Adipocyte (in vitro differentiated cells): Measurements from ENCODE around the gene MYRIP.

Source experiments
- DNase-seq: peaks from one replicate; pipeline ENCODE4 v3.0.0-alpha.2; 2015; ENCODE audit warnings: low read depth
- H3K27me3 ChIP-seq: replicated peaks from 2 replicates; pipeline ENCODE4 v1.7.0; 2013; ENCODE audit warnings: mild to moderate bottlenecking, low read length, moderate library complexity; ENCODE audit not compliant: control insufficient read depth, insufficient read depth
- H3K36me3 ChIP-seq: 2 replicates; pipeline ENCODE4 v1.7.0; 2013; ENCODE audit warnings: low read length, mild to moderate bottlenecking, moderate library complexity; ENCODE audit not compliant: control insufficient read depth, insufficient read depth, severe bottlenecking
- H3K4me1 ChIP-seq: 2 replicates; pipeline ENCODE4 v1.7.0; 2013; ENCODE audit warnings: mild to moderate bottlenecking, low read length, moderate library complexity; ENCODE audit not compliant: control insufficient read depth, insufficient read depth
- H3K4me3 ChIP-seq: 2 replicates; pipeline ENCODE4 v1.7.0; 2013; ENCODE audit warnings: mild to moderate bottlenecking, low read length, moderate library complexity
- H3K9ac ChIP-seq: 2 replicates; pipeline ENCODE4 v1.7.0; 2013; ENCODE audit warnings: mild to moderate bottlenecking, low read length, moderate library complexity
- H3K9me3 ChIP-seq: 2 replicates; pipeline ENCODE4 v1.7.0; 2013; ENCODE audit warnings: mild to moderate bottlenecking, low read length, moderate library complexity; ENCODE audit not compliant: control insufficient read depth

Gene MYRIP

GRCh38 chr3:40086890-40087883, 277.8 kb downstream of the MYRIP start:
- Histone ChIP-seq H3K9ac (no peak overlapping the region), H3K36me3 (no peaks in the 10 kb centered on the region), H3K27me3 (no peaks in the 10 kb centered on the region), H3K4me1 (peaks cover 6% of the 10 kb centered on the region), H3K9me3 (no peaks in the 10 kb centered on the region), H3K4me3 (no peak overlapping the region)
- peak; percentile 51 for DNase-seq

GRCh38 chr3:40088527-40089170, 279.2 kb downstream of the MYRIP start:
- Histone ChIP-seq H3K36me3 (no peaks in the 10 kb centered on the region), H3K4me3 (no peak overlapping the region), H3K9me3 (no peaks in the 10 kb centered on the region), H3K9ac (no peak overlapping the region), H3K27me3 (no peaks in the 10 kb centered on the region), H3K4me1 (peaks cover 6% of the 10 kb centered on the region)
- DNase-seq: no peak

- H3K4me1 ChIP-seq: no peaks in the 10 kb centered on the region
- DNase-seq: peak; percentile 28
- H3K36me3 ChIP-seq: no peaks in the 10 kb centered on the region
- H3K4me3 ChIP-seq: no peak overlapping the region
- no peak overlapping the region for H3K9ac ChIP-seq
- H3K27me3 ChIP-seq: no peaks in the 10 kb centered on the region
- peaks cover 9% of the 10 kb centered on the region for H3K9me3 ChIP-seq
Observed at GRCh38 chr3:40096661-40097111, 287.3 kb downstream of the MYRIP start.

GRCh38 chr3:40097131-40098117, 288.0 kb downstream of the MYRIP start:
- no peaks in the 10 kb centered on the region for H3K27me3 ChIP-seq
- no peak overlapping the region for H3K4me3 ChIP-seq
- no peaks in the 10 kb centered on the region for H3K4me1 ChIP-seq
- H3K9ac ChIP-seq: no peak overlapping the region
- no peaks in the 10 kb centered on the region for H3K36me3 ChIP-seq
- peaks cover 15% of the 10 kb centered on the region for H3K9me3 ChIP-seq
- peak; percentile 54 for DNase-seq

DNA sequence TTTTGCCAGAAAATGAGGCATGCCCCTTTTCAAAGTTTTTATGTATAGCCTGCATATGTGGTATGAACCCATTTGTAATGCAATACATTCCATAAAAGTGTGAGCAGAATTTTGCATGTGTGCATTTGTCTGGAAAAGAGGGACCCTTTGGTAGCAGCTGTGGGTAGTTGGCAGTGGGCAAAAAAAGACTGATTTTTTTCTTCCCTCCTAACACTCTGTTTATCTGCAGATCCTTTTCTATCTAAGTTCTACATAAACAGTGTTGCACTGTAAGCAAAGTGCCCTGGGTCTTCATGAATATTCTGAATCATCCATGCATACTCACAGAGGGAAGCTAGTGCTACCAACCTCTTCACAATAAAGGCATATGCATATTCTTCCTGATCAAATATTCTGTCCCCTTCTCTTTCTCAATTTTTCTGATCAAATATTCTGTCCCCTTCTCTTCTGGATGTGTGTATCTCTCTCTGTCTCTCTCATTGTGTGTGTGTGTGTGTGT, 288.9 kb downstream of the MYRIP start:
- peak; percentile 24 for DNase-seq
- Histone ChIP-seq H3K27me3 (no peaks in the 10 kb centered on the region), H3K9me3 (peaks cover 15% of the 10 kb centered on the region), H3K9ac (no peak overlapping the region), H3K4me3 (no peak overlapping the region), H3K36me3 (no peaks in the 10 kb centered on the region), H3K4me1 (no peaks in the 10 kb centered on the region)

DNA sequence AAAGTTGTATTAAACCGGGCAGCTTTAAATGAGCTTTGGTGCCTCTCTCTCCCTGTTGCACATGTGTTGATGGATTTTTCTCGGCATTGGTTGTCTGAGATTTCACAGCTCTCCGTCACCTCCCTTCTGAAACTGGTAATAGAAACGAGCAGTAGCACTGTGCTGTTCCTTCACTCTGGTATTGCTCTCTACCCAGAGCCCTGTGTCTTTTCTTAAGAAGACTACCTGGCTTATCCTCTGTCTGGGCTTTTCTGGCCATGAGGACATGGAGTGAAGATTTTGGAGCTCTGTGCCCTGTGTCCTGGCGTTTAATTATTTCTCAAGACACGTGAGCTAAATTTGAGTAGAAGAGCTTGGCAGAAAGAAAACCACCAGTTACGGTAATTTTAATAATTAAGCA, 290.5 kb downstream of the MYRIP start:
- peaks cover 15% of the 10 kb centered on the region for H3K9me3 ChIP-seq
- H3K36me3 ChIP-seq: no peaks in the 10 kb centered on the region
- DNase-seq: no peak
- H3K4me1 ChIP-seq: no peaks in the 10 kb centered on the region
- no peaks in the 10 kb centered on the region for H3K27me3 ChIP-seq
- no peak overlapping the region for H3K9ac ChIP-seq
- no peak overlapping the region for H3K4me3 ChIP-seq

GRCh38 chr3:40102182-40102581, 292.8 kb downstream of the MYRIP start:
- Histone ChIP-seq H3K27me3 (no peaks in the 10 kb centered on the region), H3K36me3 (no peaks in the 10 kb centered on the region), H3K4me3 (no peak overlapping the region), H3K9me3 (peaks cover 15% of the 10 kb centered on the region), H3K9ac (no peak overlapping the region), H3K4me1 (no peaks in the 10 kb centered on the region)
- no peak for DNase-seq

GRCh38 chr3:40103829-40104228, 294.4 kb downstream of the MYRIP start:
- H3K9me3 ChIP-seq: peaks cover 15% of the 10 kb centered on the region
- H3K4me3 ChIP-seq: no peak overlapping the region
- peaks cover 7% of the 10 kb centered on the region for H3K4me1 ChIP-seq
- no peak for DNase-seq
- no peaks in the 10 kb centered on the region for H3K27me3 ChIP-seq
- no peak overlapping the region for H3K9ac ChIP-seq
- H3K36me3 ChIP-seq: no peaks in the 10 kb centered on the region

DNA sequence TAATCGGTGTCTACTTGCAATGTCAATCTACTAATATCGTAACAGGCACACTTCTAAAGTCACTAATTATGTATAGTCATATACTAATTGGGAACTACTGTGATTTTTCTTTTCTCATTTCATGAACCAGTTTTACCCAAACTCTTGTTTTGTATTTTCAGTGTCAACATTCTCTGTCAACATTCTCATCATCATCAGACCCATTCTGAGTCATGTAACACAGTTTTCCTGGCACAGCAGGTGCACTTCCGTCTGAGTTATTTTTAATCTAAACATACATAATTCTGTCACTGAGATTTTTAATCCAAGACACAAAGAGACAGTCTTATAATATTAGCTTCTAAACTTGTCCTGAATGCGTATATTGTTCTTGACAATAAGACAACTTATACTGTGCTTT, 295.0 kb downstream of the MYRIP start:
- peaks cover 15% of the 10 kb centered on the region for H3K9me3 ChIP-seq
- no peak overlapping the region for H3K9ac ChIP-seq
- DNase-seq: no peak
- no peaks in the 10 kb centered on the region for H3K36me3 ChIP-seq
- no peaks in the 10 kb centered on the region for H3K27me3 ChIP-seq
- H3K4me1 ChIP-seq: peaks cover 9% of the 10 kb centered on the region
- no peak overlapping the region for H3K4me3 ChIP-seq

GRCh38 chr3:40108643-40109042, 299.2 kb downstream of the MYRIP start:
- Histone ChIP-seq H3K9me3 (no peaks in the 10 kb centered on the region), H3K4me1 (peaks cover 21% of the 10 kb centered on the region), H3K27me3 (no peaks in the 10 kb centered on the region), H3K9ac (no peak overlapping the region), H3K36me3 (no peaks in the 10 kb centered on the region), H3K4me3 (no peak overlapping the region)
- DNase-seq: no peak
